Heart left ventricle (tissue), 16 donors: ENCODE results near the gene NFATC2. TPM values are rescaled to one million over a fixed set of nuclear protein-coding genes. Genes with fewer than 3 reads are reported as not detected.

ENCODE experiments used
- ATAC-seq, 4 donors: fragments of 200-7000 bp; cut with Tn5 transposase; one replicate each; pipeline ENCODE4 v1.9.1; 2020 to 2022; ENCODE audit warnings: moderate library complexity in 4 of 4, mild to moderate bottlenecking in 3 of 4, moderate number of reproducible peaks in 1 of 4
- DNase-seq, 5 donors: peaks; one replicate each; pipeline ENCODE4 v3.0.0-alpha.2; 2020
- H3K27ac ChIP-seq, 12 donors: fragments of 200-600 bp; sonication (generic) in 4 of 12; one replicate each; pipeline versions ENCODE4 v1.5.0 to v1.8.0; 2016 to 2022; ENCODE audit warnings: mild to moderate bottlenecking in 2 of 12
- H3K27me3 ChIP-seq, 9 donors: fragments of 200-600 bp; sonication (generic) in 2 of 9; one replicate each; pipeline versions ENCODE4 v1.5.1 to v1.8.0; 2016 to 2022; ENCODE audit warnings: mild to moderate bottlenecking in 3 of 9
- H3K36me3 ChIP-seq, 9 donors: fragments of 200-600 bp; sonication (generic) in 2 of 9; one replicate each; pipeline versions ENCODE4 v1.5.0 to v1.8.0; 2018 to 2022; ENCODE audit warnings: mild to moderate bottlenecking in 2 of 9
- H3K4me1 ChIP-seq, 12 donors: fragments of 200-600 bp; sonication (generic) in 4 of 12; one replicate each; pipeline versions ENCODE4 v1.5.0 to v1.8.0; 2016 to 2022; ENCODE audit warnings: mild to moderate bottlenecking in 3 of 12
- H3K4me3 ChIP-seq, 12 donors: fragments of 200-600 bp; sonication (generic) in 4 of 12; one replicate each; pipeline versions ENCODE4 v1.5.0 to v1.8.0; 2017 to 2022; ENCODE audit warnings: mild to moderate bottlenecking in 9 of 12, moderate library complexity in 4 of 12
- H3K9me3 ChIP-seq, 12 donors: fragments of 200-600 bp; sonication (generic) in 4 of 12; one replicate each; pipeline versions ENCODE4 v1.5.0 to v1.8.0; 2016 to 2022; ENCODE audit warnings: mild to moderate bottlenecking in 1 of 12
- CTCF ChIP-seq, 12 donors: fragments of 200-600 bp; sonication (generic) in 4 of 12; IDR thresholded peaks; one replicate each; pipeline versions ENCODE4 v1.5.0 to v1.8.0; 2018 to 2022; ENCODE audit warnings: antibody characterized with exemption in 12 of 12, mild to moderate bottlenecking in 5 of 12
- POLR2A ChIP-seq, 2 donors: fragments of 450-650 bp; IDR thresholded peaks; one replicate each; pipeline ENCODE4 v1.6.1; 2017; ENCODE audit warnings: antibody characterized with exemption in 2 of 2, mild to moderate bottlenecking in 2 of 2, moderate library complexity in 2 of 2
- WGBS, 4 donors: extraction: QIAGEN DNeasy Blood & Tissue Kit in 2 of 4; methylation state at CpG; one replicate each; pipeline versions ENCODE4 v1.1.5 to v1.1.7; 2013 to 2018; 5-methylcytosine and 5-hydroxymethylcytosine counted together
- intact Hi-C, 10 donors: fragments of 100-400 bp; cut with DNase I; formaldehyde crosslinking; loops; one replicate each; pipeline versions ENCODE4 v1.11.1 to v1.14.2; 2022
- polyA plus RNA-seq, 2 donors: library from polyadenylated mRNA; stranded (reverse); fragments of 200-250 nt; gene quantifications; one replicate each; pipeline ENCODE4 v1.2.3, GENCODE V29; 2013
- total RNA-seq, 9 donors: library from RNA; depleted of rRNA in 2 of 9; stranded (reverse); fragments of >200 nt in 2 of 9; fragmentation: NEBNext Ultra II Directional in 3 of 9; extraction: Animal tissue kit (Norgen Biotek cat#: 25700) in 3 of 9; gene quantifications; one replicate each; pipeline versions ENCODE4 v1.1.0 to v1.2.4, GENCODE V29; 2016 to 2023
- donor health status: ischemic (EF 13 %, LVEDD 7.1; RV severe dilation, severe dysfunction).
- donor health status: healthy with polysubstance abuse.
- donor health status: DM: no; HTN: yes; CAD: no.
- donor health status: DM: no; HTN: no; CAD: no.
- donor health status: ischemic (EF 25% LVEDD 6.9; RV normal size, moderate dysfunction).
- donor health status: ischemic (EF 25% LVEDD 5.7; RV mildly dilated, moderate dysfunction).
- donor health status: healthy.
- donor health status: DM: yes; HTN: yes; CAD: no.
- donor health status: ischemic (EF 35%, LVEDD 5.7; RV mildly dilated, moderate dysfunction).
- donor health status: nonischemic (EF 11% LVEDD 7.7; RV severe dilation, severe dysfunction).
- donor health status: DM: yes; HTN: yes; CAD: no.
- donor health status: PGD.
- donor health status: ischemic (EF 29% LVEDD 5.4; RV normal size, mild dysfunction).
- donor health status: nonischemic (EF 23%, LVEDD 6.1; RV moderate dilation, normal function).

NFATC2 gene
- total and polyA plus RNA-seq, 11 donors, result 0.76 to 7.6 (median 3.2) TPM

GRCh38 chr20:51379601-51380341, 162.7 kb downstream of the NFATC2 start:
- H3K27ac ChIP-seq, result no peak overlapping the region
- intact Hi-C loops, result loop anchor here in 6 of 10 donors (10.0 kb wide), 4 partner anchors 115 to 715 kb away; no protein-coding TSS in a partner anchor
- TF ChIP-seq POLR2A (IDR thresholded peaks at IDR 0.05) (no peak), CTCF (IDR thresholded peaks at IDR 0.05) (no peak)
- ATAC-seq (no peak), DNase-seq (no peak)
- 92 to 97% (median 95%) methylated on average over 6 to 8 of the region's 8 CpGs for WGBS, 4 donors
- no peaks in the 10 kb centered on the region for H3K9me3 ChIP-seq
- no peak overlapping the region for H3K4me3 ChIP-seq
- H3K27me3 ChIP-seq, result no peaks in the 10 kb centered on the region
- H3K4me1 ChIP-seq, result peaks cover 0 to 8% (median 0%) of the 10 kb centered on the region in 12 donors
- H3K36me3 ChIP-seq, result no peaks in the 10 kb centered on the region

GRCh38 chr20:51378171-51378928, 164.2 kb downstream of the NFATC2 start:
- no peak for ATAC-seq
- Histone ChIP-seq H3K27me3 (no peaks in the 10 kb centered on the region), H3K4me1 (peaks cover 0 to 20% (median 9%) of the 10 kb centered on the region in 12 donors), H3K9me3 (no peaks in the 10 kb centered on the region), H3K4me3 (no peak overlapping the region), H3K27ac (no peak overlapping the region), H3K36me3 (no peaks in the 10 kb centered on the region)
- intact Hi-C loops, result loop anchor here in 4 of 10 donors (10.0 kb wide), 2 partner anchors 246 to 706 kb away; no protein-coding TSS in a partner anchor
- no peak for DNase-seq
- TF ChIP-seq POLR2A (IDR thresholded peaks at IDR 0.05) (no peak), CTCF (IDR thresholded peaks at IDR 0.05) (no peak)
- 92 to 95% (median 93%) methylated on average over 19 of the region's 19 CpGs for WGBS, 4 donors

GRCh38 chr20:51377132-51377531, 165.4 kb downstream of the NFATC2 start:
- H3K27me3 ChIP-seq, result no peaks in the 10 kb centered on the region
- H3K9me3 ChIP-seq, result no peaks in the 10 kb centered on the region
- DNase-seq (no peak), ATAC-seq (no peak)
- intact Hi-C loops, result loop anchor here in 4 of 10 donors (10.0 kb wide), 2 partner anchors 248 to 708 kb away; no protein-coding TSS in a partner anchor
- no peak overlapping the region for H3K27ac ChIP-seq
- H3K4me3 ChIP-seq, result no peak overlapping the region
- WGBS, 4 donors, result 88 to 94% (median 92%) methylated on average over 8 of the region's 8 CpGs
- no peaks in the 10 kb centered on the region for H3K36me3 ChIP-seq
- peaks cover 0 to 21% (median 8%) of the 10 kb centered on the region in 12 donors for H3K4me1 ChIP-seq
- TF ChIP-seq POLR2A (IDR thresholded peaks at IDR 0.05) (no peak), CTCF (IDR thresholded peaks at IDR 0.05) (no peak)

- Histone ChIP-seq H3K27me3 (no peaks in the 10 kb centered on the region), H3K4me3 (no peak overlapping the region), H3K4me1 (peaks cover 0 to 24% (median 8%) of the 10 kb centered on the region in 12 donors), H3K9me3 (no peaks in the 10 kb centered on the region), H3K36me3 (no peaks in the 10 kb centered on the region), H3K27ac (no peak overlapping the region)
- ATAC-seq (no peak), DNase-seq (no peak)
- TF ChIP-seq POLR2A (IDR thresholded peaks at IDR 0.05), result no peak
- no peak for TF ChIP-seq CTCF (IDR thresholded peaks at IDR 0.05)
- 54 to 74% (median 68%) methylated on average over 4 of the region's 4 CpGs for WGBS, 4 donors
- intact Hi-C loops, result loop anchor here in 4 of 10 donors (10.0 kb wide), 2 partner anchors 249 to 709 kb away; no protein-coding TSS in a partner anchor
Observed at GRCh38 chr20:51376111-51376510, 166.4 kb downstream of the NFATC2 start.
